ENCODE measurements around the gene SLC22A31.
"Not testable (repeated sequence)": the region's sequence is repeated elsewhere in the genome, so short reads cannot be mapped to it uniquely, and the experiment has no call there.

Gene SLC22A31

GRCh38 chr16:89166696-89167424 lies 33.5 kb downstream of the SLC22A31 start:
- H3K4me3 ChIP-seq (ENCODE audit: low read depth, low read length), result no peak overlapping the region
- no peak for TF ChIP-seq CTCF (IDR thresholded peaks at IDR 0.05; ENCODE audit: borderline replicate concordance, insufficient read depth, low read depth, low read length)

GRCh38 chr16:89165681-89165979 lies 34.7 kb downstream of the SLC22A31 start:
- not testable (repeated sequence) for H3K4me3 ChIP-seq (ENCODE audit: low read depth, low read length)

GRCh38 chr16:89164847-89165680 lies 35.3 kb downstream of the SLC22A31 start:
- no peak overlapping the region for H3K4me3 ChIP-seq (ENCODE audit: low read depth, low read length)
- TF ChIP-seq CTCF (IDR thresholded peaks at IDR 0.05; ENCODE audit: borderline replicate concordance, insufficient read depth, low read depth, low read length), result no peak

GRCh38 chr16:89164436-89164835 lies 35.9 kb downstream of the SLC22A31 start:
- TF ChIP-seq CTCF (IDR thresholded peaks at IDR 0.05; ENCODE audit: borderline replicate concordance, insufficient read depth, low read depth, low read length), result no peak
- H3K4me3 ChIP-seq (ENCODE audit: low read depth, low read length), result no peak overlapping the region

GRCh38 chr16:89163297-89163696 lies 37.0 kb downstream of the SLC22A31 start:
- TF ChIP-seq CTCF (IDR thresholded peaks at IDR 0.05; ENCODE audit: borderline replicate concordance, insufficient read depth, low read depth, low read length), result no peak
- H3K4me3 ChIP-seq (ENCODE audit: low read depth, low read length), result no peak overlapping the region

GRCh38 chr16:89161763-89162713 lies 38.3 kb downstream of the SLC22A31 start:
- TF ChIP-seq CTCF (IDR thresholded peaks at IDR 0.05; ENCODE audit: borderline replicate concordance, insufficient read depth, low read depth, low read length), result no peak

More at GRCh38 chr16:89161763-89162713, 38.3 kb downstream of the SLC22A31 start:
- no peak overlapping the region for H3K4me3 ChIP-seq (ENCODE audit: low read depth, low read length)

All from GM12875 (cell line).